ENCODE measurements around the gene ACBD5. TPM values are rescaled to one million over a fixed set of nuclear protein-coding genes. Genes with fewer than 3 reads are reported as not detected.
"Not testable (repeated sequence)": the region's sequence is repeated elsewhere in the genome, so short reads cannot be mapped to it uniquely, and the experiment has no call there.

Gene ACBD5
- total RNA-seq, 2 experiments from 2014 or later = 21.3 to 22.5 TPM

DNA sequence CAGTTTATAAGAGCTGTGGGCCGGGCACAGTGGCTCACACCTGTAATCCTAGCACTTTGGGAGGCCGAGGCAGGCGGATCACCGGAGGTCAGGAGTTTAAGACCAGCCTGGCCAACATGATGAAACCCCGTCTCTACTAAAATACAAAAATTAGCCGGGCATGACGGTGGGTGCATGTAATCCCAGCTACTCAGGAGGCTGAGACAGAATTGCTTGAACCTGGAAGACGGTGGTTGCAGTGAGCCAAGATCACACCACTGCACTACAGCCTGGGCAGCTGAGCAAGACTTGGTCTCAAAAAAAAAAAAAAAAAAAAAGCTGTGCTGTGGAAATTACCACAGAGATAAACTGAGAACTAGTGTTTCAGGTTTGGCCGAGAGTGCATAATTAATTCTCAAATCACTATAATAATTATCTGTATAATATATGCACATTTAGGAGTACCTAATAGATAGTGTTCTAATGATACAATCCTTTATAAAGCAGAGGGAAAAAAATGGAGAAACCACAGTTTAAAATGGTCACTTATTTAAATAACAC, 3.9 kb downstream of the ACBD5 start:
- DNase-seq; H3K9me3 ChIP-seq (ENCODE audit: control insufficient read depth in 1 of 2, insufficient read depth in 1 of 2, low read length in 2 of 2); H3K27ac Mint-ChIP-seq; H3K9me3 Mint-ChIP-seq; H3K27me3 Mint-ChIP-seq; H3K27me3 ChIP-seq (ENCODE audit: control insufficient read depth in 1 of 2, insufficient read depth in 2 of 2, low read length in 2 of 2); H3K27ac ChIP-seq (ENCODE audit: low read depth in 1 of 2, low read length in 2 of 2); intact Hi-C loops (cut with DNase I, micrococcal nuclease); H3K4me3 ChIP-seq (ENCODE audit: low read length); ATAC-seq (ENCODE audit: poor library complexity); H3K4me3 Mint-ChIP-seq: not testable (repeated sequence)
- ChIA-PET POLR2A (interaction anchor here (1.7 to 1.9 kb wide), 2 partner anchors 16 to 82 kb away, joined by 7 to 9 read pairs; partner anchors contain the start of gene YME1L1), CTCF (interaction anchor here (1.1 to 2.4 kb wide), 3 partner anchors 13 to 82 kb away, joined by 3 to 9 read pairs (median 5); partner anchors contain the start of gene YME1L1)
- peaks cover 26% of the 10 kb centered on the region for H3K4me1 Mint-ChIP-seq (ENCODE audit: low read depth)
- Histone ChIP-seq H3K4me1 (ENCODE audit: insufficient read depth, low read length) (peaks cover 28% of the 10 kb centered on the region), H3K36me3 (ENCODE audit: insufficient read depth, low read length) (peaks cover 15% of the 10 kb centered on the region)
- H3K36me3 Mint-ChIP-seq (ENCODE audit: low read depth) = peaks cover 36% of the 10 kb centered on the region

DNA sequence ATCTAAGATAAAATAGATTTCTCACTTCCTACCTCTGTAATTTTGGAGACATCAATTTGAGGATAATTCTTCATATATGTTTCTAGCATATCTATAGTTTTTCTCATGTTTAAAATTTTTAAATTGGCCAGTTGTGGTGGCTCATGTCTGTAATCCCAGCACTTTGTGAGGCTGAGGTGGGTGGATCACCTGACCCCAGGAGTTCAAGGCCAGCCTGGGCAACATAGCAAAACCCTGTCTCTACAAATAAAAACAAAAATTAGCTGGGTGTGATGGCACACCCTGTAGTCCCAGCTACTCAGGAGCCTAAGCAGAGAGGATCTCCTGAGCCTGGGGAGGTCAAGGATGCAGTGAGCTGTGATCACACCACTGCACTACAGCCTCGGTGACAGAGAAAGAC, 4.9 kb downstream of the ACBD5 start:
- Histone ChIP-seq H3K9me3 (ENCODE audit: control insufficient read depth in 1 of 2, insufficient read depth in 1 of 2, low read length in 2 of 2) (no peaks in the 10 kb centered on the region), H3K27me3 (ENCODE audit: control insufficient read depth in 1 of 2, insufficient read depth in 2 of 2, low read length in 2 of 2) (no peaks in the 10 kb centered on the region), H3K27ac (ENCODE audit: low read depth in 1 of 2, low read length in 2 of 2) (no peak overlapping the region), H3K4me1 (ENCODE audit: insufficient read depth, low read length) (peaks cover 20% of the 10 kb centered on the region), H3K36me3 (ENCODE audit: insufficient read depth, low read length) (peaks cover 23% of the 10 kb centered on the region), H3K4me3 (ENCODE audit: low read length) (no peak overlapping the region)
- DNase-seq (no peak), ATAC-seq (ENCODE audit: poor library complexity) (no peak)
- ChIA-PET POLR2A (interaction anchor here (1.7 to 1.9 kb wide), 2 partner anchors 16 to 81 kb away, joined by 7 to 9 read pairs; partner anchors contain the start of gene YME1L1), CTCF (interaction anchor here (0.5 to 2.4 kb wide), 3 partner anchors 12 to 84 kb away, joined by 3 to 9 read pairs (median 4); no protein-coding TSS in a partner anchor)
- no peak overlapping the region for H3K4me3 Mint-ChIP-seq
- no peaks in the 10 kb centered on the region for H3K27me3 Mint-ChIP-seq
- intact Hi-C loops (cut with DNase I, micrococcal nuclease) = no loop called here
- peaks cover 37% of the 10 kb centered on the region for H3K36me3 Mint-ChIP-seq (ENCODE audit: low read depth)
- TF ChIP-seq, protein P1, sequence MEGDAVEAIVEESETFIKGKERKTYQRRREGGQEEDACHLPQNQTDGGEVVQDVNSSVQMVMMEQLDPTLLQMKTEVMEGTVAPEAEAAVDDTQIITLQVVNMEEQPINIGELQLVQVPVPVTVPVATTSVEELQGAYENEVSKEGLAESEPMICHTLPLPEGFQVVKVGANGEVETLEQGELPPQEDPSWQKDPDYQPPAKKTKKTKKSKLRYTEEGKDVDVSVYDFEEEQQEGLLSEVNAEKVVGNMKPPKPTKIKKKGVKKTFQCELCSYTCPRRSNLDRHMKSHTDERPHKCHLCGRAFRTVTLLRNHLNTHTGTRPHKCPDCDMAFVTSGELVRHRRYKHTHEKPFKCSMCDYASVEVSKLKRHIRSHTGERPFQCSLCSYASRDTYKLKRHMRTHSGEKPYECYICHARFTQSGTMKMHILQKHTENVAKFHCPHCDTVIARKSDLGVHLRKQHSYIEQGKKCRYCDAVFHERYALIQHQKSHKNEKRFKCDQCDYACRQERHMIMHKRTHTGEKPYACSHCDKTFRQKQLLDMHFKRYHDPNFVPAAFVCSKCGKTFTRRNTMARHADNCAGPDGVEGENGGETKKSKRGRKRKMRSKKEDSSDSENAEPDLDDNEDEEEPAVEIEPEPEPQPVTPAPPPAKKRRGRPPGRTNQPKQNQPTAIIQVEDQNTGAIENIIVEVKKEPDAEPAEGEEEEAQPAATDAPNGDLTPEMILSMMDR (IDR thresholded peaks at IDR 0.05) = no peak
- H3K4me1 Mint-ChIP-seq (ENCODE audit: low read depth) = peaks cover 20% of the 10 kb centered on the region
- H3K27ac Mint-ChIP-seq = no peak overlapping the region
- no peaks in the 10 kb centered on the region for H3K9me3 Mint-ChIP-seq

DNA sequence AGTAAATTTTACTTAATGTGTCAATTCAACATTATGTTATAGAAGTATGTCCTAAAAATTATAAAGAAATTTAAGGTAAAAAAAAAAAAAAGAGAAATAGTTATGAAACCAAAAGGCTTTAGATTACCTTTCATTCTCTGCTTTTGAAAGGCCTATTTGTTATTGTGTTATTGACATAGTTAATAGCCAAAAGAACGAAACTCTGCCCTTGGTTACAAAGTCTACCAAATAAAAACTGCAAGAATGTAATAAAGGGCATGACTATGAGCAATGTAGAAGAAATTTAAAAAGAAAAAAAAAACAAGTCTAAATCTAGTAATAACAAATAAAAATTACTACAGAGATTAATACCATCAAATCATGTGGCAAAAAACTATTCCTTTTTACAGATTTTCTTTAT, 10.6 kb downstream of the ACBD5 start:
- H3K36me3 ChIP-seq (ENCODE audit: insufficient read depth, low read length) = peaks cover 41% of the 10 kb centered on the region
- Mint-ChIP-seq H3K4me3 (no peak overlapping the region), H3K36me3 (ENCODE audit: low read depth) (peaks cover 43% of the 10 kb centered on the region), H3K27ac (no peak overlapping the region), H3K9me3 (no peaks in the 10 kb centered on the region), H3K4me1 (ENCODE audit: low read depth) (peaks cover 12% of the 10 kb centered on the region), H3K27me3 (no peaks in the 10 kb centered on the region)
- POLR2A ChIA-PET = no interaction called here
- DNase-seq (no peak), ATAC-seq (ENCODE audit: poor library complexity) (no peak)
- H3K9me3 ChIP-seq (ENCODE audit: control insufficient read depth in 1 of 2, insufficient read depth in 1 of 2, low read length in 2 of 2) = no peaks in the 10 kb centered on the region
- H3K27me3 ChIP-seq (ENCODE audit: control insufficient read depth in 1 of 2, insufficient read depth in 2 of 2, low read length in 2 of 2) = no peaks in the 10 kb centered on the region
- intact Hi-C loops (cut with DNase I, micrococcal nuclease) = no loop called here
- H3K4me1 ChIP-seq (ENCODE audit: insufficient read depth, low read length) = peaks cover 8% of the 10 kb centered on the region
- CTCF ChIA-PET = no interaction called here
- TF ChIP-seq, protein P1 (IDR thresholded peaks at IDR 0.05) = no peak
- no peak overlapping the region for H3K4me3 ChIP-seq (ENCODE audit: low read length)
- no peak overlapping the region for H3K27ac ChIP-seq (ENCODE audit: low read depth in 1 of 2, low read length in 2 of 2)
